Sigmoid colon (tissue), 7 donors: ENCODE measurements around the gene TEX53. TPM values are rescaled to one million over a fixed set of nuclear protein-coding genes. Genes with fewer than 3 reads are reported as not detected.

Experiments
- DNase-seq: peaks from one replicate; pipeline ENCODE4 v3.0.0-alpha.2; 2019
- H3K27ac ChIP-seq, 4 donors: fragments of 200-600 bp; sonication (generic); one replicate each; pipeline ENCODE4 v1.5.1; 2016 to 2019; ENCODE audit warnings: mild to moderate bottlenecking in 1 of 4
- H3K27me3 ChIP-seq, 3 donors: fragments of 200-600 bp; sonication (generic); one replicate each; pipeline ENCODE4 v1.5.1; 2019; ENCODE audit warnings: mild to moderate bottlenecking in 1 of 3
- H3K36me3 ChIP-seq, 4 donors: fragments of 200-600 bp; sonication (generic); one replicate each; pipeline ENCODE4 v1.5.1; 2016 to 2019
- H3K4me1 ChIP-seq, 4 donors: fragments of 200-600 bp; sonication (generic); one replicate each; pipeline ENCODE4 v1.5.1; 2017 to 2019
- H3K4me3 ChIP-seq, 4 donors: fragments of 200-600 bp; sonication (generic); one replicate each; pipeline ENCODE4 v1.5.1; 2017 to 2019; ENCODE audit warnings: mild to moderate bottlenecking in 2 of 4, moderate library complexity in 1 of 4
- H3K9me3 ChIP-seq, 4 donors: fragments of 200-600 bp in 3 of 4; sonication (generic) in 3 of 4; one replicate each; pipeline versions ENCODE4 v1.5.1 to v1.6.1; 2013 to 2019
- EP300 ChIP-seq, 4 donors: sonication (generic); formaldehyde crosslinking; IDR thresholded peaks; one replicate each; pipeline ENCODE4 v1.6.1; 2017; ENCODE audit warnings: antibody characterized with exemption in 4 of 4
- POLR2A ChIP-seq, 2 donors: fragments of 450-650 bp; IDR thresholded peaks; one replicate each; pipeline ENCODE4 v1.6.1; 2016; ENCODE audit warnings: antibody characterized with exemption in 2 of 2, mild to moderate bottlenecking in 2 of 2, moderate library complexity in 2 of 2
- POLR2AphosphoS5 ChIP-seq, 4 donors: sonication (generic); formaldehyde crosslinking; IDR thresholded peaks; one replicate each; pipeline ENCODE4 v1.6.1; 2017; ENCODE audit warnings: antibody characterized with exemption in 4 of 4
- WGBS, 2 donors: extraction: QIAGEN DNeasy Blood & Tissue Kit; methylation state at CpG; one replicate each; pipeline ENCODE4 v1.1.7; 2013; 5-methylcytosine and 5-hydroxymethylcytosine counted together
- intact Hi-C: fragments of 100-400 bp; cut with DNase I; formaldehyde crosslinking; loops from one replicate; pipeline ENCODE4 v1.15.1; 2023
- polyA plus RNA-seq, 3 donors: library from polyadenylated mRNA; stranded (reverse); fragments of 200-250 nt; gene quantifications; one replicate each; pipeline ENCODE4 v1.2.3, GENCODE V29; 2013
- total RNA-seq, 4 donors: library from RNA; depleted of rRNA; stranded (reverse); fragments of >200 nt; gene quantifications; one replicate each; pipeline ENCODE4 v1.1.0, GENCODE V29; 2016
- TF ChIP-seq, protein P1 (sequence below), 4 experiments: fragments of 450-650 bp in 3 of 4; fragments of 200-600 bp in 1 of 4; IDR thresholded peaks; one replicate each; pipeline ENCODE4 v1.5.1; 2016 to 2019; ENCODE audit warnings: antibody characterized with exemption in 4 of 4, mild to moderate bottlenecking in 3 of 4, moderate library complexity in 2 of 4
- donor health status: healthy with polysubstance abuse.
- donor health status: Bipolar disorder and iron deficiency.
- donor health status: healthy.

TEX53 gene
- total and polyA plus RNA-seq, 7 donors, result not detected

DNA sequence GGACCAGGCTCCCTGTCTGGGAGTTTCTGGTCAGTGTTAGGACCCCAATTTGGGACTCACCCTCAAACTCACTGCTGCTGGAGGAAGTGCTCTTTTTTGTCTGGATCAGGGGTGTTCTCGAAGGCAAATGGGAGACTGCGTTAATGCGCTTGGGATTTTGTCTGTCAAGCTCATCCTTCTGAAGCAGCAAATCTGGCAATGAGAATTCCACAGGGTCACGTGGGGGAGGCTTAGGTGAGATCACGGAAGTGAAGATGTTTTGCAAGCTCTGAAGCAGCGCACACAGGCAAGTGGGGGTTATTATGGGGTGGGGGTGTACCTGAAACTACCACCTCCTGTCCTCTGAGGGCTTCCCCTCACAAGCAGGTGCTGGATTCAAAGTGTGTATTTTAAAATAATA lies 10.5 kb upstream of the TEX53 start:
- Histone ChIP-seq H3K27me3 (no peaks in the 10 kb centered on the region), H3K36me3 (no peaks in the 10 kb centered on the region), H3K27ac (no peak overlapping the region), H3K9me3 (no peaks in the 10 kb centered on the region), H3K4me1 (no peaks in the 10 kb centered on the region), H3K4me3 (no peak overlapping the region)
- no peak for TF ChIP-seq EP300 (IDR thresholded peaks at IDR 0.05)
- TF ChIP-seq POLR2A (IDR thresholded peaks at IDR 0.05), result no peak
- TF ChIP-seq POLR2AphosphoS5 (IDR thresholded peaks at IDR 0.05), result no peak
- TF ChIP-seq, protein P1, sequence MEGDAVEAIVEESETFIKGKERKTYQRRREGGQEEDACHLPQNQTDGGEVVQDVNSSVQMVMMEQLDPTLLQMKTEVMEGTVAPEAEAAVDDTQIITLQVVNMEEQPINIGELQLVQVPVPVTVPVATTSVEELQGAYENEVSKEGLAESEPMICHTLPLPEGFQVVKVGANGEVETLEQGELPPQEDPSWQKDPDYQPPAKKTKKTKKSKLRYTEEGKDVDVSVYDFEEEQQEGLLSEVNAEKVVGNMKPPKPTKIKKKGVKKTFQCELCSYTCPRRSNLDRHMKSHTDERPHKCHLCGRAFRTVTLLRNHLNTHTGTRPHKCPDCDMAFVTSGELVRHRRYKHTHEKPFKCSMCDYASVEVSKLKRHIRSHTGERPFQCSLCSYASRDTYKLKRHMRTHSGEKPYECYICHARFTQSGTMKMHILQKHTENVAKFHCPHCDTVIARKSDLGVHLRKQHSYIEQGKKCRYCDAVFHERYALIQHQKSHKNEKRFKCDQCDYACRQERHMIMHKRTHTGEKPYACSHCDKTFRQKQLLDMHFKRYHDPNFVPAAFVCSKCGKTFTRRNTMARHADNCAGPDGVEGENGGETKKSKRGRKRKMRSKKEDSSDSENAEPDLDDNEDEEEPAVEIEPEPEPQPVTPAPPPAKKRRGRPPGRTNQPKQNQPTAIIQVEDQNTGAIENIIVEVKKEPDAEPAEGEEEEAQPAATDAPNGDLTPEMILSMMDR (IDR thresholded peaks at IDR 0.05), result no peak
- DNase-seq, result no peak
- WGBS, 2 donors, result 86 to 90% methylated on average over 6 of the region's 6 CpGs
- intact Hi-C loops, result loop anchor here (5.0 kb wide), 1 partner anchor 854 kb away; no protein-coding TSS in a partner anchor

DNA sequence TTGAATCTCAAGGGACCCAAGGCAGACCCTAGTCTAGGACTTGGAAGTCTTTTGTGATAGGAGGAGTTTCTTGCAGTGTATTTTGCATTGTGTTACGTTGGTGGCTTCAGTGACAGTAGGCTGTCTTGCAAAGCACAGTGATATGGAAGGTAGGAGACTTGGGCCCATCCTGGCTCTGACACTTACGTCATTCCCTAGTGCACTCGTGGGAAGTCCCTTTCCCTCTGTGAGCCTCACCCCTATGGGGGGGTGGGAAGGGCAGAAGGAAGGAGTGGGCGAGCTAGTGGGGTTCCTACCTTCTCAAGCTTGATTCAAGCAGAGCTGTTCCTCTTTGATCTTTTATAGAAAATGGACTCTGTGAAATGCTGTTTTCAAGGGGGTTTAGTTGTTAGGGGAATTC lies 9.2 kb upstream of the TEX53 start:
- intact Hi-C loops, result loop anchor here (5.0 kb wide), 1 partner anchor 855 kb away; no protein-coding TSS in a partner anchor
- H3K9me3 ChIP-seq, result no peaks in the 10 kb centered on the region
- 50 to 73% methylated on average over 4 of the region's 4 CpGs for WGBS, 2 donors
- no peaks in the 10 kb centered on the region for H3K27me3 ChIP-seq
- no peak overlapping the region for H3K4me3 ChIP-seq
- TF ChIP-seq, protein P1 (IDR thresholded peaks at IDR 0.05), result no peak
- TF ChIP-seq EP300 (IDR thresholded peaks at IDR 0.05), result no peak
- TF ChIP-seq POLR2A (IDR thresholded peaks at IDR 0.05), result no peak
- no peak for TF ChIP-seq POLR2AphosphoS5 (IDR thresholded peaks at IDR 0.05)
- H3K36me3 ChIP-seq, result no peaks in the 10 kb centered on the region
- H3K27ac ChIP-seq, result no peak overlapping the region
- no peak for DNase-seq
- no peaks in the 10 kb centered on the region for H3K4me1 ChIP-seq

DNA sequence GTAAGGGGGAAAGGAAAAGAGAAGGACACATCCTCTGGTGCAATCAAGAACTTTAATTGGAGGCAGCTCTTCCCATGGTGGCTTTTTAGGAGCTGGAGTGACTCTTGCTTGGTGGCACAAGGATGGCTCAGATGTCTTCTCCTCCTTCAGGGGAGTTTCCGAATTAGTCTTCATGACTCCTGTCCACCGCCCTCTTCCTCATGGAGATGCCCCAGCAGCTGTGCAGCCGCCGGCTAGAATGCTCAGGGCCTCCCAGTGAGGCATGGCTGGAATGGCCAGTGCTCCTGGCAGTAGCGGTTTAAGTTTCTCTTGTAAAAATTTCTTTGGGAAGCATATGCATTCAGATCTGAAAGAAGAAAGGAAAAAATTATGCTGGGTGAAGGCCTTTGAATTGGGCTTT lies 8.8 kb upstream of the TEX53 start:
- intact Hi-C loops, result loop anchor here (5.0 kb wide), 1 partner anchor 856 kb away; no protein-coding TSS in a partner anchor
- Histone ChIP-seq H3K27ac (no peak overlapping the region), H3K4me1 (no peaks in the 10 kb centered on the region), H3K36me3 (no peaks in the 10 kb centered on the region), H3K9me3 (no peaks in the 10 kb centered on the region), H3K4me3 (no peak overlapping the region), H3K27me3 (no peaks in the 10 kb centered on the region)
- WGBS, 2 donors, result 98 to 99% methylated on average over 5 of the region's 5 CpGs
- no peak for DNase-seq
- TF ChIP-seq POLR2AphosphoS5 (IDR thresholded peaks at IDR 0.05), result no peak

DNA sequence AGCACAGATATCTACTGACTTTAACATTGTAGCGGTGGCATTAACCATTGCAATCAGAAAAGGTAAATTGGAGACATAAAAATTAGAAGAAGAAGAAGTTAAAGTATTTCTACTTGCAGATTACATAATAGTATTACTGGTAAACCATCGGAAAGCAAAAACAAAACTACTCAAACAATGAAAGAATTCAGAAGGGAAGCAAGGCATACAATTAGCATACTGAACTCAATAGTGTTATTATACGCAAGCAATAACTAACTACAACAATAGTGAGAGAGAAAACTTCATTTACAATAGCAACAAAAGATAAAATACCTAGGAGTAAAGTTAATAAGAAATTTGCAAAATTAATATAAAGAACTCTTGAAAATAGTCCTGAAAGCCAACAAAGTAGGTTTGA lies 6.6 kb upstream of the TEX53 start:
- no peak for TF ChIP-seq POLR2A (IDR thresholded peaks at IDR 0.05)
- TF ChIP-seq POLR2AphosphoS5 (IDR thresholded peaks at IDR 0.05), result no peak
- TF ChIP-seq, protein P1 (IDR thresholded peaks at IDR 0.05), result no peak
- TF ChIP-seq EP300 (IDR thresholded peaks at IDR 0.05), result no peak
- Histone ChIP-seq H3K27me3 (no peaks in the 10 kb centered on the region), H3K27ac (no peak overlapping the region), H3K36me3 (no peaks in the 10 kb centered on the region), H3K4me3 (no peak overlapping the region), H3K4me1 (no peaks in the 10 kb centered on the region), H3K9me3 (no peaks in the 10 kb centered on the region)
- WGBS, 2 donors, result 72 to 86% methylated on average over 3 of the region's 3 CpGs
- intact Hi-C loops, result loop anchor here (5.0 kb wide), 1 partner anchor 348 kb away; no protein-coding TSS in a partner anchor
- no peak for DNase-seq

DNA sequence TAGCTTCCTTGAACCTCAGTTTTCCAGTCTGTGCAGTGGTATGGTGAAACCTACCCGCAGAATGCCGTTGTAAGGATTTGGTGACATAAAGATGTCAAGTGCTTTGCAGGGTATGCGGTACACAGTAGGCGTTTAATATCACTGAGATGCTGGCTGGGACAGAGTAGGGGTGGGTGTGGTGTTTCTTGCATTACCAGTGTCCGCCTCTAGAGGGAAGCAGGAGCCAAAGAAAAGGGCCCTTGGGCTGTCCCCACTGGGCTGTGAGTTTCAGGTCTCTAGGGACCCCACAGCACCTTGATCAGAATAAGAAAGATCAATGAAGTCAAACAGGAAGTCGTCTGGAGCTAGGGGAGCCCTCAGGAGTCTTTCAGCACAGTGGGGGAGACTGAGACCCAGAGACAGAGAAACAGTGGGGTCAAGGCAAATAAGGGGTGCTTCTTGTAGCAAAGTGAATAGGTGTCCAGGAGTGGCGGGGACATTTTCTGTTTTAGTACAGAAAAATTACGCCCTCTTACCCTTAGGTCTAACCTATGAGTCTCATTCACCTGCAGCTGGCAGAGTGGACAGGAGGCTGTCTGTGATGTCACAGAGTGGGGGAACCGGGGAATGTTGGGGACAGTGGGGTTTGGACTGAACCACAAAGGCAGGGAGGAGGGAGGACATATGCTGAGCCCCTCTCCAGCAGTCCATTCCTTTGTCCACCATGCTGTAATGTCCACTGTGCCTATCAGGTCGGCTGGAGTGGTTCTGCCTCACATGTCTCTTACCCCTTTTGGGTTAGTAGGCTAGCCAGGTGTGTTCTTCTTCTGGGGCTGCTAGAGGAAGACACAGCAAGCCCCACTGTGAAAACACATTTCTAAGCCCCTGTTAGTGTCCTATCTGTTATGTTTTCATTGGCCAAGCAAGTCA lies 4.7 kb upstream of the TEX53 start:
- no peaks in the 10 kb centered on the region for H3K27me3 ChIP-seq

More for the DNA sequence above, 4.7 kb upstream of the TEX53 start:
- DNase-seq, result no peak
- TF ChIP-seq, protein P1 (IDR thresholded peaks at IDR 0.05), result peak; percentile 41 to 90 (median 69)
- no peak for TF ChIP-seq POLR2A (IDR thresholded peaks at IDR 0.05)
- intact Hi-C loops, result loop anchor here (5.0 kb wide), 1 partner anchor 350 kb away; no protein-coding TSS in a partner anchor
- Histone ChIP-seq H3K4me1 (no peaks in the 10 kb centered on the region), H3K4me3 (no peak overlapping the region), H3K27ac (no peak overlapping the region), H3K9me3 (no peaks in the 10 kb centered on the region), H3K36me3 (no peaks in the 10 kb centered on the region)
- WGBS, 2 donors, result 28 to 45% methylated on average over 10 of the region's 10 CpGs
